ENCODE results near the gene ADARB2. TPM values are rescaled to one million over a fixed set of nuclear protein-coding genes. Genes with fewer than 3 reads are reported as not detected.
A peak's percentile ranks its signal among the peaks of the same experiment; 100 is the strongest.

Gene ADARB2
- total RNA-seq, 1 donor from 2014 or later, result under 0.01 TPM

GRCh38 chr10:1507436-1507835, 229.9 kb downstream of the ADARB2 start:
- peaks cover 0 to 6% (median 0%) of the 10 kb centered on the region in 3 donors for H3K9me3 ChIP-seq (ENCODE audit: control insufficient read depth in 3 of 3, low read length in 3 of 3)

GRCh38 chr10:1504940-1505339, 232.4 kb downstream of the ADARB2 start:
- Histone ChIP-seq H3K4me1 (ENCODE audit: control insufficient read depth in 3 of 3, insufficient read depth in 3 of 3, low read length in 3 of 3) (no peaks in the 10 kb centered on the region), H3K27me3 (ENCODE audit: control insufficient read depth in 3 of 3, insufficient read depth in 3 of 3, low read length in 3 of 3) (no peaks in the 10 kb centered on the region), H3K4me3 (ENCODE audit: low read length in 3 of 3) (peak overlapping the region in 1 of 3 donors; percentile 22), H3K27ac (ENCODE audit: low read depth, low read length) (no peak overlapping the region), H3K36me3 (ENCODE audit: control insufficient read depth in 3 of 3, insufficient read depth in 3 of 3, low read length in 3 of 3) (no peaks in the 10 kb centered on the region), H3K9me3 (ENCODE audit: control insufficient read depth in 3 of 3, low read length in 3 of 3) (peaks cover 0 to 6% (median 0%) of the 10 kb centered on the region in 3 donors), H3K9ac (ENCODE audit: low read depth in 1 of 3, low read length in 3 of 3) (no peak overlapping the region)

More at GRCh38 chr10:1507436-1507835, 229.9 kb downstream of the ADARB2 start:
- Histone ChIP-seq H3K9ac (ENCODE audit: low read depth in 1 of 3, low read length in 3 of 3) (no peak overlapping the region), H3K27ac (ENCODE audit: low read depth, low read length) (no peak overlapping the region), H3K27me3 (ENCODE audit: control insufficient read depth in 3 of 3, insufficient read depth in 3 of 3, low read length in 3 of 3) (peaks cover 0 to 3% (median 0%) of the 10 kb centered on the region in 3 donors), H3K4me1 (ENCODE audit: control insufficient read depth in 3 of 3, insufficient read depth in 3 of 3, low read length in 3 of 3) (no peaks in the 10 kb centered on the region), H3K36me3 (ENCODE audit: control insufficient read depth in 3 of 3, insufficient read depth in 3 of 3, low read length in 3 of 3) (no peaks in the 10 kb centered on the region), H3K4me3 (ENCODE audit: low read length in 3 of 3) (no peak overlapping the region)

GRCh38 chr10:1504286-1504685, 233.0 kb downstream of the ADARB2 start:
- H3K27me3 ChIP-seq (ENCODE audit: control insufficient read depth in 3 of 3, insufficient read depth in 3 of 3, low read length in 3 of 3), result no peaks in the 10 kb centered on the region
- peaks cover 0 to 6% (median 3%) of the 10 kb centered on the region in 3 donors for H3K9me3 ChIP-seq (ENCODE audit: control insufficient read depth in 3 of 3, low read length in 3 of 3)
- no peaks in the 10 kb centered on the region for H3K4me1 ChIP-seq (ENCODE audit: control insufficient read depth in 3 of 3, insufficient read depth in 3 of 3, low read length in 3 of 3)
- H3K36me3 ChIP-seq (ENCODE audit: control insufficient read depth in 3 of 3, insufficient read depth in 3 of 3, low read length in 3 of 3), result no peaks in the 10 kb centered on the region
- no peak overlapping the region for H3K4me3 ChIP-seq (ENCODE audit: low read length in 3 of 3)
- no peak overlapping the region for H3K9ac ChIP-seq (ENCODE audit: low read depth in 1 of 3, low read length in 3 of 3)
- H3K27ac ChIP-seq (ENCODE audit: low read depth, low read length), result no peak overlapping the region

DNA sequence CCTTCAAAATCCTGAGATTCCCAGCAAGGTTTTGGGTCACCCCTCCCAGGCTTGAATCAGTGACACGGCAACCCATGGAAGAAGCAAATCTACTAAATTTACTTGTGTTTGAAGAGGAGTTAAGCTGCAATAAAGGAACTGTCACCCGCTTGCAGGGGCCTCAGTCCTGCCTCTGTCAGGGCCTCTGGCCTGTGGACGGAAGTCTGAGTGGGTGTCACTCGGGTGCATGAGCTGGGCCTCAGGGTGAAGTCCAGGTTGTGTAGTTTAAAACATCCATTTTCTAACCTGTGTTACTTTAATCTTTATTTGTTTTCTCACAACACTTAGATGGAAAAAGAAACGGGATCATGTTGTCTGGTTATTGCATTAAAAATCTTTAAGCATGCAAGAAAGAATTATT, 234.9 kb downstream of the ADARB2 start:
- no peaks in the 10 kb centered on the region for H3K27me3 ChIP-seq (ENCODE audit: control insufficient read depth in 3 of 3, insufficient read depth in 3 of 3, low read length in 3 of 3)
- H3K27ac ChIP-seq (ENCODE audit: low read depth, low read length), result no peak overlapping the region
- no peak overlapping the region for H3K9ac ChIP-seq (ENCODE audit: low read depth in 1 of 3, low read length in 3 of 3)
- no peak overlapping the region for H3K4me3 ChIP-seq (ENCODE audit: low read length in 3 of 3)
- peaks cover 0 to 6% (median 3%) of the 10 kb centered on the region in 3 donors for H3K9me3 ChIP-seq (ENCODE audit: control insufficient read depth in 3 of 3, low read length in 3 of 3)
- H3K4me1 ChIP-seq (ENCODE audit: control insufficient read depth in 3 of 3, insufficient read depth in 3 of 3, low read length in 3 of 3), result no peaks in the 10 kb centered on the region
- no peaks in the 10 kb centered on the region for H3K36me3 ChIP-seq (ENCODE audit: control insufficient read depth in 3 of 3, insufficient read depth in 3 of 3, low read length in 3 of 3)

- no peak overlapping the region for H3K9ac ChIP-seq (ENCODE audit: low read depth in 1 of 3, low read length in 3 of 3)
- H3K9me3 ChIP-seq (ENCODE audit: control insufficient read depth in 3 of 3, low read length in 3 of 3), result peaks cover 0 to 3% (median 0%) of the 10 kb centered on the region in 3 donors
- H3K4me1 ChIP-seq (ENCODE audit: control insufficient read depth in 3 of 3, insufficient read depth in 3 of 3, low read length in 3 of 3), result no peaks in the 10 kb centered on the region
- no peaks in the 10 kb centered on the region for H3K36me3 ChIP-seq (ENCODE audit: control insufficient read depth in 3 of 3, insufficient read depth in 3 of 3, low read length in 3 of 3)
- no peak overlapping the region for H3K4me3 ChIP-seq (ENCODE audit: low read length in 3 of 3)
- H3K27ac ChIP-seq (ENCODE audit: low read depth, low read length), result no peak overlapping the region
- no peaks in the 10 kb centered on the region for H3K27me3 ChIP-seq (ENCODE audit: control insufficient read depth in 3 of 3, insufficient read depth in 3 of 3, low read length in 3 of 3)
Measured at GRCh38 chr10:1499359-1499957, 237.9 kb downstream of the ADARB2 start.

DNA sequence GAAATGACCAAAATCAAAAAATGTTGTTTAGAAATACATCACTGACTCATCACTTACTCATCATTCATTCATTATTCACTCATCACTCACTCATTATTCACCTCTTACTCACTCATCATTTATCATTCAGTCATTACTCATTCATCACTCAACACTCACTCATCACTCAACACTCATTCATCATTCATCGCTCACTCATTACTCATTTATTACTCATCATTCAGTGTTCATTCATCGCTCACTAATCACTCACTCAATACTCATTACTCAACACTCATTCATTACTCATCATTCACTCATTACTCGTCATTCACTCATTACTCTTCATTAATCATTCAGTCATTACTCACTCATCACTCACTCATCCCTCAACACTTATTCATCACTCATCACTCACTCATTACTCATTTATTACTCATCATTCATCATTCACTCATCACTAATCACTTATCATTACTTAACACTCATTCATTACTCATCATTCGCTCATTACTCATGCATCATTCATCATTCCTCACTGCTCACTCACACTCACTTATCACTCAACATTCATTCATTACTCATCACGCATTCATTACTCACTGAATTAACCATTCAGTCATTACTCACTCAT, 238.5 kb downstream of the ADARB2 start:
- Histone ChIP-seq H3K9me3 (ENCODE audit: control insufficient read depth in 3 of 3, low read length in 3 of 3) (peaks cover 0 to 3% (median 0%) of the 10 kb centered on the region in 3 donors), H3K36me3 (ENCODE audit: control insufficient read depth in 3 of 3, insufficient read depth in 3 of 3, low read length in 3 of 3) (no peaks in the 10 kb centered on the region), H3K4me1 (ENCODE audit: control insufficient read depth in 3 of 3, insufficient read depth in 3 of 3, low read length in 3 of 3) (no peaks in the 10 kb centered on the region), H3K4me3 (ENCODE audit: low read length in 3 of 3) (no peak overlapping the region), H3K27ac (ENCODE audit: low read depth, low read length) (no peak overlapping the region), H3K27me3 (ENCODE audit: control insufficient read depth in 3 of 3, insufficient read depth in 3 of 3, low read length in 3 of 3) (no peaks in the 10 kb centered on the region), H3K9ac (ENCODE audit: low read depth in 1 of 3, low read length in 3 of 3) (no peak overlapping the region)

DNA sequence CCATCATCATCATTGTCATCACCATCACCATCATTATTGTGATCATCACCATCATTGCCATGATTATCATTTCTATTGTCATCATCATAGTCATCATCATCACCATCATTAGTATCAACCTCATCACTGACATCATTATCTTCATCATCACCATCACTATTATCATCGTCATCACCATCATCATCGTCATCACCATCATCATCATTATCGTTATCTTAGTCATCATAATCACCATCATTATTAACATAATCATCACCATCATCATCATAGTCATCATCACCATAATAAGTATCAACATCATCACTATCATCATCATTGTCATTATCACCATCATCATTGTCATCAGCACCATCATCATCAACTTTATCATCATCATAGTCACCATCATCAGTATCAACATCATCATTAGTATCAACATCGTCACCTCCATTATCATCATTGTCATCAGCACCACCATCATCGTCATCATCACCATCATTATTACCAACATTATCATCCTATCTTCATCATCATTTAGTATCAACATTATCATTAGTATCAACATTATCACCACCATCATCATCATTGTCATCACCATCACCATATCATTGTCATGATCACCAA, 241.3 kb downstream of the ADARB2 start:
- H3K9me3 ChIP-seq (ENCODE audit: control insufficient read depth in 3 of 3, low read length in 3 of 3), result peaks cover 0 to 3% (median 0%) of the 10 kb centered on the region in 3 donors
- H3K4me1 ChIP-seq (ENCODE audit: control insufficient read depth in 3 of 3, insufficient read depth in 3 of 3, low read length in 3 of 3), result no peaks in the 10 kb centered on the region
- H3K27ac ChIP-seq (ENCODE audit: low read depth, low read length), result no peak overlapping the region
- H3K27me3 ChIP-seq (ENCODE audit: control insufficient read depth in 3 of 3, insufficient read depth in 3 of 3, low read length in 3 of 3), result no peaks in the 10 kb centered on the region
- H3K36me3 ChIP-seq (ENCODE audit: control insufficient read depth in 3 of 3, insufficient read depth in 3 of 3, low read length in 3 of 3), result no peaks in the 10 kb centered on the region
- H3K9ac ChIP-seq (ENCODE audit: low read depth in 1 of 3, low read length in 3 of 3), result no peak overlapping the region
- H3K4me3 ChIP-seq (ENCODE audit: low read length in 3 of 3), result no peak overlapping the region

GRCh38 chr10:1492641-1493040, 244.7 kb downstream of the ADARB2 start:
- no peaks in the 10 kb centered on the region for H3K27me3 ChIP-seq (ENCODE audit: control insufficient read depth in 3 of 3, insufficient read depth in 3 of 3, low read length in 3 of 3)
- H3K4me1 ChIP-seq (ENCODE audit: control insufficient read depth in 3 of 3, insufficient read depth in 3 of 3, low read length in 3 of 3), result no peaks in the 10 kb centered on the region

DNA sequence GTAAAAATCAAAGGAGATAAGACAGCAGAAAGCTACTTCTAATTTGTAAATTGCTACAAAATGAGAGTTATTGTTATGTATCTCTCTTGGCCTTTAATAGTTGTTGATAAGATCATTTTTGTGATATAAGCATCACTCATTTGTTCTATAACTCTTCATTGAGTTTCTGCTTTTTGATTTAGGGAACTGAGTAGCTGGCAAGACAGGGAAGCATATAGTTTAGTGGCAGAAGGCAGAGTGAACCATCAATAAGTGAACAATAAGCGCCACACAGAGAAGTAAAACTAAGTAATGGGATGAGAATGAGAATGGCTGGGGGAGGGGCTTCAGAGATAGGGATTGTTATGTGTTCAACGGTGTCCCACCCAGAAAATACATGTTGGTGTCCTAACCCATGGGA, 245.4 kb downstream of the ADARB2 start:
- Histone ChIP-seq H3K27me3 (ENCODE audit: control insufficient read depth in 3 of 3, insufficient read depth in 3 of 3, low read length in 3 of 3) (no peaks in the 10 kb centered on the region), H3K27ac (ENCODE audit: low read depth, low read length) (no peak overlapping the region), H3K4me1 (ENCODE audit: control insufficient read depth in 3 of 3, insufficient read depth in 3 of 3, low read length in 3 of 3) (no peaks in the 10 kb centered on the region)

More at GRCh38 chr10:1492641-1493040, 244.7 kb downstream of the ADARB2 start:
- Histone ChIP-seq H3K27ac (ENCODE audit: low read depth, low read length) (no peak overlapping the region), H3K9ac (ENCODE audit: low read depth in 1 of 3, low read length in 3 of 3) (no peak overlapping the region), H3K36me3 (ENCODE audit: control insufficient read depth in 3 of 3, insufficient read depth in 3 of 3, low read length in 3 of 3) (no peaks in the 10 kb centered on the region), H3K9me3 (ENCODE audit: control insufficient read depth in 3 of 3, low read length in 3 of 3) (no peaks in the 10 kb centered on the region), H3K4me3 (ENCODE audit: low read length in 3 of 3) (no peak overlapping the region)

GRCh38 chr10:1489801-1490200, 247.5 kb downstream of the ADARB2 start:
- no peaks in the 10 kb centered on the region for H3K9me3 ChIP-seq (ENCODE audit: control insufficient read depth in 3 of 3, low read length in 3 of 3)
- H3K27me3 ChIP-seq (ENCODE audit: control insufficient read depth in 3 of 3, insufficient read depth in 3 of 3, low read length in 3 of 3), result no peaks in the 10 kb centered on the region
- no peaks in the 10 kb centered on the region for H3K36me3 ChIP-seq (ENCODE audit: control insufficient read depth in 3 of 3, insufficient read depth in 3 of 3, low read length in 3 of 3)
- H3K4me1 ChIP-seq (ENCODE audit: control insufficient read depth in 3 of 3, insufficient read depth in 3 of 3, low read length in 3 of 3), result no peaks in the 10 kb centered on the region
- no peak overlapping the region for H3K4me3 ChIP-seq (ENCODE audit: low read length in 3 of 3)
- no peak overlapping the region for H3K27ac ChIP-seq (ENCODE audit: low read depth, low read length)
- no peak overlapping the region for H3K9ac ChIP-seq (ENCODE audit: low read depth in 1 of 3, low read length in 3 of 3)

More for the DNA sequence above, 245.4 kb downstream of the ADARB2 start:
- no peaks in the 10 kb centered on the region for H3K36me3 ChIP-seq (ENCODE audit: control insufficient read depth in 3 of 3, insufficient read depth in 3 of 3, low read length in 3 of 3)
- no peak overlapping the region for H3K4me3 ChIP-seq (ENCODE audit: low read length in 3 of 3)
- no peaks in the 10 kb centered on the region for H3K9me3 ChIP-seq (ENCODE audit: control insufficient read depth in 3 of 3, low read length in 3 of 3)
- H3K9ac ChIP-seq (ENCODE audit: low read depth in 1 of 3, low read length in 3 of 3), result no peak overlapping the region

All from skeletal muscle tissue (tissue), 4 donors.